ENCODE measurements around the gene EPS8L3. TPM values are rescaled to one million over a fixed set of nuclear protein-coding genes. Genes with fewer than 3 reads are reported as not detected.

EPS8L3 gene
- total RNA-seq, 2 donors from 2014 or later = 4.2 TPM; not detected in 1

- H3K27me3 ChIP-seq = no peaks in the 10 kb centered on the region
- H3K4me1 ChIP-seq = peaks cover 10% of the 10 kb centered on the region
- intact Hi-C loops (cut with DNase I) = loop anchor here (5.0 kb wide), 1 partner anchor 53 kb away; no protein-coding TSS in a partner anchor
- no peak for DNase-seq
- TF ChIP-seq CTCF (IDR thresholded peaks at IDR 0.05) (no peak), POLR2A (IDR thresholded peaks at IDR 0.05) (no peak)
- no peak overlapping the region for H3K4me3 ChIP-seq
- 69 to 73% methylated on average over 5 of the region's 5 CpGs for WGBS, 2 donors
- H3K36me3 ChIP-seq (replicated peaks in 1 of 2; ENCODE audit: insufficient read depth in 1 of 2, low read depth in 2 of 2) = no peaks in the 10 kb centered on the region
- no peak overlapping the region for H3K27ac ChIP-seq
- no peaks in the 10 kb centered on the region for H3K9me3 ChIP-seq
- no peak for ATAC-seq
Observed at GRCh38 chr1:109719337-109719837, 44.3 kb downstream of the EPS8L3 start.

- Histone ChIP-seq H3K36me3 (replicated peaks in 1 of 2; ENCODE audit: insufficient read depth in 1 of 2, low read depth in 2 of 2) (no peaks in the 10 kb centered on the region), H3K27me3 (no peaks in the 10 kb centered on the region), H3K9me3 (no peaks in the 10 kb centered on the region), H3K4me3 (no peak overlapping the region), H3K27ac (no peak overlapping the region), H3K4me1 (peaks cover 1% of the 10 kb centered on the region)
- peak in 5 of 7 experiments; percentile 26 to 67 (median 43) for TF ChIP-seq CTCF (IDR thresholded peaks at IDR 0.05)
- no peak for TF ChIP-seq POLR2A (IDR thresholded peaks at IDR 0.05)
- intact Hi-C loops (cut with DNase I) = loop anchor here (5.0 kb wide), 1 partner anchor 54 kb away; no protein-coding TSS in a partner anchor
- ATAC-seq (peak; percentile 80), DNase-seq (peak in 2 of 4 donors; percentile 45 to 51)
- 11 to 26% methylated on average over 2 of the region's 2 CpGs for WGBS, 2 donors
Observed at GRCh38 chr1:109718495-109718894, 45.2 kb downstream of the EPS8L3 start.

GRCh38 chr1:109717729-109718128 lies 46.0 kb downstream of the EPS8L3 start:
- no peaks in the 10 kb centered on the region for H3K4me1 ChIP-seq
- ATAC-seq (no peak), DNase-seq (no peak)
- no peak for TF ChIP-seq CTCF (IDR thresholded peaks at IDR 0.05)
- no peak for TF ChIP-seq POLR2A (IDR thresholded peaks at IDR 0.05)
- WGBS, 2 donors = 75 to 78% methylated on average over 5 of the region's 5 CpGs
- H3K36me3 ChIP-seq (replicated peaks in 1 of 2; ENCODE audit: insufficient read depth in 1 of 2, low read depth in 2 of 2) = no peaks in the 10 kb centered on the region
- no peaks in the 10 kb centered on the region for H3K27me3 ChIP-seq
- H3K9me3 ChIP-seq = no peaks in the 10 kb centered on the region
- H3K27ac ChIP-seq = no peak overlapping the region
- intact Hi-C loops (cut with DNase I) = loop anchor here (5.0 kb wide), 1 partner anchor 55 kb away; no protein-coding TSS in a partner anchor
- H3K4me3 ChIP-seq = no peak overlapping the region

GRCh38 chr1:109716570-109717090 lies 47.1 kb downstream of the EPS8L3 start:
- TF ChIP-seq CTCF (IDR thresholded peaks at IDR 0.05) (no peak), POLR2A (IDR thresholded peaks at IDR 0.05) (no peak)
- H3K27me3 ChIP-seq = no peaks in the 10 kb centered on the region
- H3K4me1 ChIP-seq = no peaks in the 10 kb centered on the region
- 67 to 68% methylated on average over 3 of the region's 3 CpGs for WGBS, 2 donors
- no peak overlapping the region for H3K4me3 ChIP-seq
- H3K36me3 ChIP-seq (replicated peaks in 1 of 2; ENCODE audit: insufficient read depth in 1 of 2, low read depth in 2 of 2) = no peaks in the 10 kb centered on the region
- intact Hi-C loops (cut with DNase I) = loop anchor here (5.0 kb wide), 1 partner anchor 56 kb away; no protein-coding TSS in a partner anchor
- ATAC-seq = no peak
- H3K27ac ChIP-seq = no peak overlapping the region
- DNase-seq = no peak
- H3K9me3 ChIP-seq = no peaks in the 10 kb centered on the region

GRCh38 chr1:109716121-109716520 lies 47.6 kb downstream of the EPS8L3 start:
- ATAC-seq (no peak), DNase-seq (no peak)
- WGBS, 2 donors = 67 to 87% methylated on average over 3 of the region's 3 CpGs
- Histone ChIP-seq H3K27me3 (no peaks in the 10 kb centered on the region), H3K4me3 (no peak overlapping the region), H3K4me1 (no peaks in the 10 kb centered on the region), H3K27ac (no peak overlapping the region), H3K36me3 (replicated peaks in 1 of 2; ENCODE audit: insufficient read depth in 1 of 2, low read depth in 2 of 2) (no peaks in the 10 kb centered on the region), H3K9me3 (no peaks in the 10 kb centered on the region)
- intact Hi-C loops (cut with DNase I) = loop anchor here (5.0 kb wide), 1 partner anchor 56 kb away; no protein-coding TSS in a partner anchor
- TF ChIP-seq CTCF (IDR thresholded peaks at IDR 0.05) = no peak
- TF ChIP-seq POLR2A (IDR thresholded peaks at IDR 0.05) = no peak
